OCI-LY1 (cell line): ENCODE data around the gene GATA6.

Source experiments
- H2AFZ ChIP-seq: fragments of 200-600 bp; sonication (generic), shearing (Covaris generic); 2 replicates; pipeline ENCODE4 v1.6.0; 2014; ENCODE audit warnings: antibody characterized with exemption, mild to moderate bottlenecking, low read length
- H3F3A ChIP-seq: fragments of 200-600 bp; sonication (generic), shearing (Covaris generic); 2 replicates; pipeline ENCODE4 v1.6.0; 2014; ENCODE audit warnings: mild to moderate bottlenecking, antibody characterized with exemption, low read length, moderate library complexity; ENCODE audit not compliant: insufficient read depth
- H3K27ac ChIP-seq: fragments of 200-600 bp; sonication (generic); 2 replicates; pipeline ENCODE4 v1.5.1; 2014; ENCODE audit warnings: low read length, mixed run types, mild to moderate bottlenecking, low read depth; ENCODE audit not compliant: poor library complexity, severe bottlenecking
- H3K27me3 ChIP-seq: fragments of 200-600 bp; sonication (generic); 2 replicates; pipeline ENCODE4 v1.6.0; 2014; ENCODE audit warnings: antibody characterized with exemption, mild to moderate bottlenecking, low read length, moderate library complexity; ENCODE audit not compliant: insufficient read depth
- H3K36me3 ChIP-seq: fragments of 200-600 bp; sonication (generic); 2 replicates; pipeline ENCODE4 v1.6.1; 2014; ENCODE audit warnings: mild to moderate bottlenecking, antibody characterized with exemption, low read length, moderate library complexity, mixed read lengths; ENCODE audit not compliant: insufficient read depth
- H3K4me1 ChIP-seq: fragments of 200-600 bp; sonication (generic); 2 replicates; pipeline ENCODE4 v1.5.1; 2014; ENCODE audit warnings: mild to moderate bottlenecking, low read length, moderate library complexity; ENCODE audit not compliant: insufficient read depth, severe bottlenecking
- H3K4me2 ChIP-seq: fragments of 200-600 bp; sonication (generic), shearing (Covaris generic); 2 replicates; pipeline ENCODE4 v1.6.1; 2014; ENCODE audit warnings: low read length
- H3K4me3 ChIP-seq: fragments of 200-600 bp; sonication (generic); 2 replicates; pipeline ENCODE4 v1.5.1; 2014; ENCODE audit warnings: low read length, low read depth, mild to moderate bottlenecking, mixed read lengths; ENCODE audit not compliant: poor library complexity, severe bottlenecking
- H3K79me2 ChIP-seq: fragments of 200-600 bp; shearing (Covaris generic); 2 replicates; pipeline ENCODE4 v1.6.1; 2016; ENCODE audit warnings: mixed run types, low read length, mixed read lengths; ENCODE audit not compliant: insufficient read depth
- H3K9ac ChIP-seq: fragments of 200-600 bp; sonication (generic), shearing (Covaris generic); 2 replicates; pipeline ENCODE4 v1.6.1; 2014; ENCODE audit warnings: mild to moderate bottlenecking, low read length, mixed read lengths
- H3K9me2 ChIP-seq: fragments of 200-600 bp; sonication (generic), shearing (Covaris generic); 2 replicates; pipeline ENCODE4 v1.6.1; 2014; ENCODE audit warnings: low read depth, mild to moderate bottlenecking, low read length, mixed read lengths
- H3K9me3 ChIP-seq: fragments of 200-600 bp; shearing (Covaris generic); 2 replicates; pipeline ENCODE4 v1.6.1; 2014; ENCODE audit warnings: low read length, mixed read lengths
- H4K20me1 ChIP-seq: fragments of 200-600 bp; sonication (generic), shearing (Covaris generic); 2 replicates; pipeline ENCODE4 v1.6.0; 2016; ENCODE audit warnings: mild to moderate bottlenecking, low read length; ENCODE audit not compliant: insufficient read depth
- CTCF ChIP-seq: fragments of 200-600 bp; sonication (generic), shearing (Covaris generic); IDR thresholded peaks from 2 replicates; pipeline ENCODE4 v1.5.1; 2017; ENCODE audit warnings: mild to moderate bottlenecking, antibody characterized with exemption, low read length, moderate library complexity, mixed read lengths
- EZH2 ChIP-seq: fragments of 200-600 bp; sonication (generic), shearing (Covaris generic); IDR thresholded peaks from 2 replicates; pipeline ENCODE4 v1.8.0; 2017; ENCODE audit warnings: borderline replicate concordance, mixed run types, mild to moderate bottlenecking, antibody characterized with exemption, low read length, moderate library complexity, mixed read lengths

GATA6 gene

DNA sequence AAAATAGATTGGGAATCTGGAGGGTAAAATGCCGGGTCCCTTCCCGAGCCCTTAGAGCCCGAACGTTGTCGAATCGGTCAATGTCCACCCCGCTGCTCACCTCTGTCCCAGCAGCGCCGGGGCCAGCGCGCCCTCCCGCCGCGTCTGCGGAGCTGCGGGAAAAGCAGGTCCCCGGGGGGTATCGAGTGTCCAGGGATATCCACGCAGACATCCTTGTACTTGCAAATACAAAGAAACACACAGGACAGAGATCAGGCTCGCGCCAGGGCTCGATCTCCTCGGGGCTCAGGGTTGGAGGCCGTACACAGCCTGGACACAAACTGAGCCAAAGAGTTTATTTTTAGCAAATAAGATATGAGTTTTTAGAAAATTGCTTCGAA, 2.3 kb upstream of the GATA6 start:
- no peak overlapping the region for H2AFZ ChIP-seq

DNA sequence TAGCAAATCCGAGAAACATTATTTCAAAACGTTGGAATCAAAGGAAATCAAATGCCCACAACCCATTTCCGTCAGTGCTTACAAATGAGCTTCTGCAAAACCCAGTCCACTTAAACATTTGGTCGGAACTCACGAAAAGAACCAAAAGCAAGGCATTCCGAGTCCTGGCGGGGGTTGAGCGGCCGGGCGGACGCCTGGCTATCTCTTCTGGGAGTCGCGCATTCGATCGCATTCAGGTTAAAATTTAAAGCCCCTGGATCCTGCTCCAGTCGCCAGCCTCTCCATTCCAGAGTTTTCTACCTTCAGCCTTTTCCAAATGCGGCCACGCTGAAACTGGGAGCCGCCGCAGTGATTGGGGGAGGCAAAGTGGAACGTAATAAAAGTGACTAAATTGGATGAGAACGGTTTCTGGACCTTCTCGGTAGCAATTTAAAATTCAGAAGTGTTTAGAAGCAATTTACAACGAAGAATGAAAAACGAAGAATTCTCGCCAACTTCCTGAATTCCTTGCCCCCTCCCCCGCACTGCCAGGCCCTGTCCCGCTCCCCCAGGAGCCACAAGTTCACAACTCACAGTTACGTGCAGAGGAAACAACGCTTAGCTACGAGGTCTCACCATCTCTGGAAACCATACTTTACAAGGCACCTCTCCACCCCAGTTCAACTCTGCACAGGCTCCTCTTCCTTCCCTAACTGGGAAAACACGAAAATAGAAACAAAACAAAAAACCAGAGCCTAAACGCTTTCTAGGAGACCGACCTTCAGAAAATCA, 1.7 kb upstream of the GATA6 start:
- H3K9me3 ChIP-seq, result no peaks in the 10 kb centered on the region
- no peak overlapping the region for H3K9ac ChIP-seq
- H3K4me3 ChIP-seq, result no peak overlapping the region
- H4K20me1 ChIP-seq, result no peaks in the 10 kb centered on the region
- no peaks in the 10 kb centered on the region for H3K4me1 ChIP-seq
- H3K36me3 ChIP-seq, result no peaks in the 10 kb centered on the region
- no peaks in the 10 kb centered on the region for H3F3A ChIP-seq
- H3K9me2 ChIP-seq, result no peaks in the 10 kb centered on the region
- H3K79me2 ChIP-seq, result no peaks in the 10 kb centered on the region
- H3K27ac ChIP-seq, result no peak overlapping the region
- TF ChIP-seq CTCF, result no peak
- no peak for TF ChIP-seq EZH2
- H3K27me3 ChIP-seq, result no peaks in the 10 kb centered on the region
- no peak overlapping the region for H2AFZ ChIP-seq
- H3K4me2 ChIP-seq, result no peak overlapping the region

More for the DNA sequence above, 2.3 kb upstream of the GATA6 start:
- no peak overlapping the region for H3K4me3 ChIP-seq
- no peaks in the 10 kb centered on the region for H4K20me1 ChIP-seq
- no peaks in the 10 kb centered on the region for H3K9me2 ChIP-seq
- no peaks in the 10 kb centered on the region for H3K79me2 ChIP-seq
- no peak overlapping the region for H3K4me2 ChIP-seq
- no peaks in the 10 kb centered on the region for H3F3A ChIP-seq
- no peaks in the 10 kb centered on the region for H3K36me3 ChIP-seq
- no peak overlapping the region for H3K27ac ChIP-seq
- no peak for TF ChIP-seq CTCF
- no peak for TF ChIP-seq EZH2
- H3K27me3 ChIP-seq, result no peaks in the 10 kb centered on the region
- H3K9me3 ChIP-seq, result no peaks in the 10 kb centered on the region
- no peak overlapping the region for H3K9ac ChIP-seq
- no peaks in the 10 kb centered on the region for H3K4me1 ChIP-seq

- Histone ChIP-seq H3K4me2 (no peak overlapping the region), H3K9me3 (no peaks in the 10 kb centered on the region), H3F3A (no peaks in the 10 kb centered on the region), H3K9me2 (no peaks in the 10 kb centered on the region), H4K20me1 (no peaks in the 10 kb centered on the region), H3K79me2 (no peaks in the 10 kb centered on the region), H2AFZ (no peak overlapping the region), H3K4me3 (no peak overlapping the region), H3K36me3 (no peaks in the 10 kb centered on the region), H3K27ac (no peak overlapping the region), H3K9ac (no peak overlapping the region), H3K27me3 (no peaks in the 10 kb centered on the region), H3K4me1 (no peaks in the 10 kb centered on the region)
- no peak for TF ChIP-seq CTCF
- TF ChIP-seq EZH2, result no peak
Observed at GRCh38 chr18:22168360-22168921, 948 bp upstream of the GATA6 start.
